Measurements from ENCODE around the gene NUP205.

Gene NUP205

GRCh38 chr7:135557455-135558336 lies at the start of gene NUP205:
NUP205 (plus strand) TSS chr7:135557917; CDS start chr7:135557945, 28 bp downstream.
- peak; percentile 46 to 48 for DNase-seq (ENCODE audit: low read depth in 2 of 2)

GRCh38 chr7:135508883-135509588 lies 48.7 kb upstream of the NUP205 start:
- peak in 1 of 2 donors; percentile 11 for DNase-seq (ENCODE audit: low read depth in 2 of 2)

- DNase-seq (ENCODE audit: low read depth in 2 of 2) = peak in 1 of 2 donors; percentile 52
Measured at GRCh38 chr7:135509589-135509838, 48.2 kb upstream of the NUP205 start.

GRCh38 chr7:135509839-135510591 lies 47.7 kb upstream of the NUP205 start, which contains the start of gene CNOT4:
CNOT4 (minus strand) TSS chr7:135510102; CDS start chr7:135438331, 71,771 bp downstream.
- peak; percentile 95 to 96 for DNase-seq (ENCODE audit: low read depth in 2 of 2)

- DNase-seq (ENCODE audit: low read depth in 2 of 2) = no peak
Measured at GRCh38 chr7:135510592-135511183, 47.0 kb upstream of the NUP205 start.

GRCh38 chr7:135512135-135512887 lies 45.4 kb upstream of the NUP205 start:
- DNase-seq (ENCODE audit: low read depth in 2 of 2) = no peak

GRCh38 chr7:135514856-135515255 lies 42.9 kb upstream of the NUP205 start:
- DNase-seq (ENCODE audit: low read depth in 2 of 2) = no peak

GRCh38 chr7:135517060-135517459 lies 40.7 kb upstream of the NUP205 start:
- no peak for DNase-seq (ENCODE audit: low read depth in 2 of 2)

- no peak for DNase-seq (ENCODE audit: low read depth in 2 of 2)
Measured at GRCh38 chr7:135518748-135519147, 39.0 kb upstream of the NUP205 start.

- DNase-seq (ENCODE audit: low read depth in 2 of 2) = no peak
Measured at GRCh38 chr7:135519233-135519688, 38.5 kb upstream of the NUP205 start.

GRCh38 chr7:135519871-135520270 lies 37.8 kb upstream of the NUP205 start:
- no peak for DNase-seq (ENCODE audit: low read depth in 2 of 2)

GRCh38 chr7:135522509-135522908 lies 35.2 kb upstream of the NUP205 start:
- no peak for DNase-seq (ENCODE audit: low read depth in 2 of 2)

GRCh38 chr7:135523146-135523545 lies 34.6 kb upstream of the NUP205 start:
- no peak for DNase-seq (ENCODE audit: low read depth in 2 of 2)

- no peak for DNase-seq (ENCODE audit: low read depth in 2 of 2)
Measured at GRCh38 chr7:135525426-135525825, 32.3 kb upstream of the NUP205 start.

- no peak for DNase-seq (ENCODE audit: low read depth in 2 of 2)
Measured at GRCh38 chr7:135527025-135527424, 30.7 kb upstream of the NUP205 start.

- no peak for DNase-seq (ENCODE audit: low read depth in 2 of 2)
Measured at GRCh38 chr7:135536150-135536549, 21.6 kb upstream of the NUP205 start.

GRCh38 chr7:135537453-135537852 lies 20.3 kb upstream of the NUP205 start:
- DNase-seq (ENCODE audit: low read depth in 2 of 2) = no peak

- no peak for DNase-seq (ENCODE audit: low read depth in 2 of 2)
Measured at GRCh38 chr7:135537905-135538304, 19.8 kb upstream of the NUP205 start.

GRCh38 chr7:135538376-135538775 lies 19.3 kb upstream of the NUP205 start:
- DNase-seq (ENCODE audit: low read depth in 2 of 2) = no peak

- no peak for DNase-seq (ENCODE audit: low read depth in 2 of 2)
Measured at GRCh38 chr7:135539629-135540028, 18.1 kb upstream of the NUP205 start.

- no peak for DNase-seq (ENCODE audit: low read depth in 2 of 2)
Measured at GRCh38 chr7:135541029-135541428, 16.7 kb upstream of the NUP205 start.
